Brain microvascular endothelial cell (primary cell): ENCODE data around the gene CACNA1D.

ENCODE experiments used
- DNase-seq: peaks from one replicate; pipeline ENCODE4 v3.0.0-alpha.2; 2020
- H3K27ac ChIP-seq: fragments of 250-450 bp; sonication (Bioruptor Pico); 2 replicates; pipeline ENCODE4 v1.5.1; 2020; ENCODE audit warnings: mild to moderate bottlenecking, moderate library complexity
- H3K27me3 ChIP-seq: fragments of 250-450 bp; sonication (Bioruptor Pico); replicated peaks from 2 replicates; pipeline ENCODE4 v1.5.1; 2020; ENCODE audit warnings: mild to moderate bottlenecking
- H3K36me3 ChIP-seq: fragments of 250-450 bp; sonication (Bioruptor Pico); replicated peaks from 2 replicates; pipeline ENCODE4 v1.5.1; 2020; ENCODE audit warnings: mild to moderate bottlenecking
- H3K4me3 ChIP-seq: 2 replicates; pipeline ENCODE4 v1.5.1; 2011; ENCODE audit warnings: low read depth, mild to moderate bottlenecking, control low read depth, low read length, moderate library complexity
- CTCF ChIP-seq: IDR thresholded peaks from 2 replicates; pipeline ENCODE4 v1.5.1; 2011; ENCODE audit warnings: low read depth, mild to moderate bottlenecking, moderate library complexity, low read length, control low read depth, inconsistent platforms; ENCODE audit errors: missing control alignments
- in situ Hi-C: cut with HindIII; loops from 2 replicates; pipeline ENCODE4 v1.10.0; 2017; ENCODE audit warnings: low sequenced_read_pairs, low pct_ligation_motif_present

Gene CACNA1D

GRCh38 chr3:53704363-53704725 is 209.9 kb downstream of the CACNA1D start:
- Histone ChIP-seq H3K27me3 (no peaks in the 10 kb centered on the region), H3K36me3 (no peaks in the 10 kb centered on the region), H3K4me3 (no peak overlapping the region), H3K27ac (no peak overlapping the region)
- in situ Hi-C loops: no loop called here
- no peak for DNase-seq
- TF ChIP-seq CTCF: no peak

- Histone ChIP-seq H3K27ac (no peak overlapping the region), H3K4me3 (no peak overlapping the region), H3K36me3 (no peaks in the 10 kb centered on the region), H3K27me3 (no peaks in the 10 kb centered on the region)
- TF ChIP-seq CTCF: no peak
- in situ Hi-C loops: no loop called here
- DNase-seq: no peak
Observed at GRCh38 chr3:53705024-53705745, 210.8 kb downstream of the CACNA1D start.

GRCh38 chr3:53705774-53706173 is 211.4 kb downstream of the CACNA1D start:
- Histone ChIP-seq H3K36me3 (no peaks in the 10 kb centered on the region), H3K27me3 (no peaks in the 10 kb centered on the region), H3K27ac (no peak overlapping the region), H3K4me3 (no peak overlapping the region)
- DNase-seq: no peak
- no peak for TF ChIP-seq CTCF
- in situ Hi-C loops: no loop called here

GRCh38 chr3:53707222-53707621 is 212.8 kb downstream of the CACNA1D start:
- in situ Hi-C loops: no loop called here
- TF ChIP-seq CTCF: no peak
- DNase-seq: no peak
- H3K36me3 ChIP-seq: no peaks in the 10 kb centered on the region
- H3K27ac ChIP-seq: no peak overlapping the region
- no peak overlapping the region for H3K4me3 ChIP-seq
- H3K27me3 ChIP-seq: no peaks in the 10 kb centered on the region

- no peaks in the 10 kb centered on the region for H3K27me3 ChIP-seq
- no peak for TF ChIP-seq CTCF
- H3K4me3 ChIP-seq: no peak overlapping the region
- no peak overlapping the region for H3K27ac ChIP-seq
- in situ Hi-C loops: no loop called here
- DNase-seq: no peak
- no peaks in the 10 kb centered on the region for H3K36me3 ChIP-seq
Observed at GRCh38 chr3:53708001-53708621, 213.7 kb downstream of the CACNA1D start.
